Stimulated activated CD8-positive, alpha-beta memory T cell treated with anti-CD3 and anti-CD28 coated beads, Interleukin-7, amount 100 ng/mL, for 1 hour (primary cell): ENCODE results near the gene ANAPC10.

ENCODE experiments used
- DNase-seq, 2 donors: peaks; one replicate each; pipeline ENCODE4 v3.0.0-alpha.2; 2020; ENCODE audit warnings: low read depth in 2 of 2

Gene ANAPC10

GRCh38 chr4:145071560-145071959, 26.4 kb downstream of the ANAPC10 start:
- DNase-seq: no peak

GRCh38 chr4:145069361-145069760, 28.6 kb downstream of the ANAPC10 start:
- no peak for DNase-seq

GRCh38 chr4:145066063-145066501, 31.9 kb downstream of the ANAPC10 start:
- DNase-seq: no peak

GRCh38 chr4:145061318-145061920, 36.6 kb downstream of the ANAPC10 start:
- no peak for DNase-seq

GRCh38 chr4:145058256-145058655, 39.7 kb downstream of the ANAPC10 start:
- no peak for DNase-seq

- no peak for DNase-seq
Observed at GRCh38 chr4:145056325-145057130, 41.5 kb downstream of the ANAPC10 start.

GRCh38 chr4:145055533-145056257, 42.3 kb downstream of the ANAPC10 start:
- DNase-seq: no peak

GRCh38 chr4:145049241-145049640, 48.8 kb downstream of the ANAPC10 start:
- no peak for DNase-seq

GRCh38 chr4:145048817-145049216, 49.2 kb downstream of the ANAPC10 start:
- no peak for DNase-seq

- DNase-seq: no peak
Observed at GRCh38 chr4:145047151-145047550, 50.8 kb downstream of the ANAPC10 start.

- DNase-seq: no peak
Observed at GRCh38 chr4:145045180-145045579, 52.8 kb downstream of the ANAPC10 start.

GRCh38 chr4:145044341-145044740, 53.7 kb downstream of the ANAPC10 start:
- DNase-seq: no peak

GRCh38 chr4:145043306-145043705, 54.7 kb downstream of the ANAPC10 start:
- no peak for DNase-seq

- DNase-seq: no peak
Observed at GRCh38 chr4:145042601-145043285, 55.3 kb downstream of the ANAPC10 start.

- DNase-seq: no peak
Observed at GRCh38 chr4:145041378-145041777, 56.6 kb downstream of the ANAPC10 start.

- no peak for DNase-seq
Observed at GRCh38 chr4:145035494-145036136, 62.4 kb downstream of the ANAPC10 start.

GRCh38 chr4:145034727-145035211, 63.2 kb downstream of the ANAPC10 start:
- no peak for DNase-seq

GRCh38 chr4:145019346-145019745, 78.7 kb downstream of the ANAPC10 start:
- DNase-seq: no peak

- no peak for DNase-seq
Observed at GRCh38 chr4:145014365-145014764, 83.6 kb downstream of the ANAPC10 start.

GRCh38 chr4:145012841-145013240, 85.2 kb downstream of the ANAPC10 start:
- DNase-seq: no peak

- DNase-seq: no peak
Observed at GRCh38 chr4:145011636-145012035, 86.4 kb downstream of the ANAPC10 start.
